Measurements from ENCODE around the gene SH3PXD2A.

DNA sequence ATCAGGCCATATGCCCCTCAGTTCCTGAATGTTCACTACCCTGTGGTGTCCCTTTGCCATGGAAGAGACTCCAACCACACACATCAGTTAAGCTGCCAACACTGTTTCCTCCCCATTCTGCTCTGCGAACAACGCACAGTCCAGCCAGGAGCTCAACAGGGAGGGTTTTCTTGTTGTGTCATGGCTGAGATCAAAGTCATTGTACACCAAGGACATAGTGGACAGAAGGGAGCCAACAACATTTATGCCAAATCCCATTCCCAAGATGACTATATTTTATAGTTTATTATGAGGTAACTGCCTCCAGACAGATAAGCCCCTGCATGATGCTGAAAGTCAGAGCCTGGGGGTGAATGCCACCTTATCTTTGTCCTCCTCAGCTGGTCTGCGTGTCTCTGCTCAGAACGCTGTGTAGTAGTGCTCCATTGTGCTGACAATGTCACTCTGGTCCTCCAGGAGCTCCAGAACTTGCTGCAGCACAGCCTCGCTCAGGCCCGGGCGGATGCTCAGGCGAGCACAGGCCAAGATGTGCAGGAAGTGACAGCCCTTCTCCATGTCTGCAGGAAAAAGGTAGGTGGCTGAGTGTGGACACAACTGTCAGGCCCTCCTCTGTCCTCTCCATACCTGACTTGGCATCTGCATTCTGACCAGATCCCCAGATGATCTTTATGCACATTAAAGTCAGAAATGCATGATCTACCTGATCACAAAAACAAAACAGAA is 27.1 kb upstream of the SH3PXD2A start:
- no peak for TF ChIP-seq CTCF (IDR thresholded peaks at IDR 0.05)
- TF ChIP-seq POLR2A (IDR thresholded peaks at IDR 0.05): no peak

Measured in Peyer's patch (tissue), 4 donors.